ENCODE results near the gene GGNBP2.

- TF ChIP-seq SP1 (IDR thresholded peaks at IDR 0.05) (no peak), FOXK2 (IDR thresholded peaks at IDR 0.05) (no peak), L3MBTL2 (conservative IDR thresholded peaks at IDR 0.05) (no peak)
Measured at GRCh38 chr17:36535669-36536081, 9.0 kb upstream of the GGNBP2 start.

All from HEK293T (cell line).